Mucosa of rectum (tissue), 2 donors: ENCODE data around the gene AMBN.
"Not testable (repeated sequence)": the region's sequence is repeated elsewhere in the genome, so short reads cannot be mapped to it uniquely, and the experiment has no call there.

Experiments
- H3K27ac ChIP-seq, 2 donors: one replicate each; pipeline ENCODE4 v1.7.0; 2013; ENCODE audit warnings: inconsistent platforms in 2 of 2, low read depth in 2 of 2, low read length in 2 of 2
- H3K27me3 ChIP-seq, 2 donors: one replicate each; pipeline ENCODE4 v1.7.0; 2013; ENCODE audit warnings: low read length in 2 of 2; ENCODE audit not compliant: control insufficient read depth in 2 of 2, insufficient read depth in 2 of 2
- H3K36me3 ChIP-seq, 2 donors: one replicate each; pipeline ENCODE4 v1.7.0; 2013; ENCODE audit warnings: low read length in 2 of 2; ENCODE audit not compliant: control insufficient read depth in 2 of 2, insufficient read depth in 2 of 2
- H3K4me1 ChIP-seq, 2 donors: one replicate each; pipeline ENCODE4 v1.7.0; 2013; ENCODE audit warnings: low read length in 2 of 2, mild to moderate bottlenecking in 1 of 2; ENCODE audit not compliant: control insufficient read depth in 2 of 2, insufficient read depth in 2 of 2
- H3K4me3 ChIP-seq, 2 donors: one replicate each; pipeline ENCODE4 v1.7.0; 2013; ENCODE audit warnings: low read length in 2 of 2
- H3K9ac ChIP-seq, 2 donors: one replicate each; pipeline ENCODE4 v1.7.0; 2013; ENCODE audit warnings: low read length in 2 of 2, low read depth in 1 of 2, mild to moderate bottlenecking in 1 of 2
- H3K9me3 ChIP-seq, 2 donors: one replicate each; pipeline ENCODE4 v1.7.0; 2013; ENCODE audit warnings: low read length in 2 of 2; ENCODE audit not compliant: control insufficient read depth in 2 of 2
- donor health status: healthy.
- donor health status: Normal muscosa, but diverticular disease.

Gene AMBN

DNA sequence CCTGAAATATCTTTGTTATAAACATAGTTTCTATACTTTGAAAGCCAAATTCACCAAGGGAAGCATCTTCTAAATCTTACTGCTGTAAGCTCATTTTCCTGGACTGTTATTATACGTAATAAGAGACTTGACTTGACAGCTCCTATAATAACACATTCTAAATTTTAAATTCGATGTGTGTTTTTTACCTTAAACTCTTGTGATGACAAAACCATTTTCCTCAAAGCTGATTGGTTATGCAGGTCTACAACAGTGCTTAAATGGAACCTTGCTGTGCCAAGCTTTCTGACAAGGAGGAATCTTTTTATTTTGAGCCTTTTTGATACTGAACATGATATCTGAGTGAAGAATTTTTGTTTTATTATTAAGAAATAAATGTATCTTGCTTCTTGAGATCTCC lies 36.4 kb downstream of the AMBN start, which contains the start of gene ENAM:
ENAM (plus strand) TSS at position 301 of the 400 bp plus-strand sequence. CDS start 757 bp downstream, outside the sequence.
- Histone ChIP-seq H3K4me3 (no peak within 1 kb of the TSS), H3K9ac (no peak within 1 kb of the TSS), H3K27me3 (no peaks in the 10 kb centered on the region), H3K4me1 (no peaks in the 10 kb centered on the region), H3K36me3 (no peaks in the 10 kb centered on the region), H3K27ac (no peak within 1 kb of the TSS), H3K9me3 (no peaks in the 10 kb centered on the region)

DNA sequence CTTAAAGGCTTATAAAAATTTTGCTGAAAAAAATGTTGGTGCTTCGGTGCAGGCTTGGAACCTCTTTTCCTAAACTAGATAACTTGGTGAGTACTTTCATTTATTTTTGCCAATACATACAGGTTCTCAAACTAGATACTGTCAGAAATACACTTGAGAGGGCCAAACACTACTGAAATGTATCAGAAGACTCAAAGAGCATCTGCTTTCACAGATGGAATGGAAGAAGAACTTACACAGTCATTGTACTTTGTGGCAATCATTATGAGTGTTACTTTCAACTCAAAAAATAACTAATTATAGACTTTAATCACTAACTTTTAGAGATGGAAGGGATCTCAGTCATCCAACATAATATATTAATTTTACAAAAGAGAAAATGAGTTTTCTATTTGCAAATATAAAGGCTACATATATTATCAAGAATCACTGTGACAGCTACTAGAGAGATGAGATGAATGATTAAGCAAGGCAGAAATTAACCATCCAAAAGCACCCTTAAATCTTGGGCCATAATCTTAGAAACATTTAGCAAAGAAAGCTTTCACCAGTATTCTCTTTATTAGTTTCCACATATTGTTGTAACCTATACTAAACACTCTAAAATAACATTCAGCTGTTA lies 37.5 kb downstream of the AMBN start:
- H3K9me3 ChIP-seq: no peaks in the 10 kb centered on the region
- no peak overlapping the region for H3K4me3 ChIP-seq
- no peak overlapping the region for H3K9ac ChIP-seq
- no peaks in the 10 kb centered on the region for H3K27me3 ChIP-seq
- H3K4me1 ChIP-seq: no peaks in the 10 kb centered on the region
- no peaks in the 10 kb centered on the region for H3K36me3 ChIP-seq
- H3K27ac ChIP-seq: no peak overlapping the region

DNA sequence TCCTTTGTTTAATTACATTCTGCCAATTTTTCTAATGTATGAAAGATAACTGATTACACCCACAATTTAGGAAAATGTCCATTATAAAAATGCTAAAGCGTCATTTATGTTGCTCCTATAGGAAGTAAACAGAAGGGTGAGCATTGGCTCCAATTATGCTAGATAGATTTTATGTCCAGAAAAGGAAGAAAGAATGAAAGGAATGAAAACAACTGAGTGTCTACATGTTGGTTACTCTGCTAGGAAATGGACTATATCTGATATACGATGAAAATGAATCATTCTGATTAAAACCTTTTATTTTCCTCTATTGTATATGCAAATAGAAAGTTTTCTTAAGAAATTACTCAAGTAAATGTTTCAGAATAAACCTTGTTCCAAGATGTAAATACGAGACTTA lies 38.1 kb downstream of the AMBN start:
- no peak overlapping the region for H3K27ac ChIP-seq
- no peaks in the 10 kb centered on the region for H3K27me3 ChIP-seq
- no peaks in the 10 kb centered on the region for H3K4me1 ChIP-seq
- no peaks in the 10 kb centered on the region for H3K9me3 ChIP-seq
- no peak overlapping the region for H3K9ac ChIP-seq
- H3K36me3 ChIP-seq: no peaks in the 10 kb centered on the region
- no peak overlapping the region for H3K4me3 ChIP-seq

DNA sequence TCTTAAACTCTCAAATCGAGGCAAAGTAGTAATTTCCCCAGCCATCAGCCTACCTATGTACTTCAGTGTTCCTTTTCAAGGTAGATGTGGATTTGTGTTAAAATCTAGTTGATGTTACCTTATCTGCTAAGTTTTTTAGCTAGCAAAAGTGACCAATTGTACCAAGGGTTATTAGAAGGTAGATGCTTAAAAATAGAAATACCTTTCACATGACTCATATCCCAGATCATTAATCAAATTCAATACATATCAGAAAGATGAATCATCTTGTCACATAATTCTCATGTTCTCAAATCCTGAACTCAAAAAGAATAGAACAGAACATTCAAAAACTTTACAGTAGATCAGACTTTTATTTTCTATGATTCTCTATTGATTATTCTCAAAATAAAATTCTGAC lies 40.0 kb downstream of the AMBN start:
- Histone ChIP-seq H3K9ac (no peak overlapping the region), H3K27ac (no peak overlapping the region), H3K36me3 (no peaks in the 10 kb centered on the region), H3K27me3 (no peaks in the 10 kb centered on the region), H3K9me3 (no peaks in the 10 kb centered on the region), H3K4me3 (no peak overlapping the region), H3K4me1 (no peaks in the 10 kb centered on the region)

DNA sequence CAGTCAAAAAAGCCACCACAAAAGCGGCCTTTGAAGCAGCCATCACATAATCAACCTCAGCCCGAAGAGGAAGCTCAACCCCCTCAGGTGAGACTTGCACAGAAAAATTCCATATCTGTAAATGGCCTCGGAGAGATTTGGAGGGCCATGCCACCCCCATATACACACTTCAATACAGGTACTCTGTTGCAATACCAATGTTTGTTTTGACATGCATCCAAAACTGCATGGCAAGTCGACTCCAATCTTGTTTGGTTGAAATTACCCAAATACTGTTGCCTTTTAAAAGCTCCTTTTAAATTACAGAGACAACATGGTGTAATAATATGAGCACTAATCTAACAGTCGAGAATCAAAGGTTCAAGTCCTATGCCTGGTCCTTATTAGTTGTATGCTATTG lies 42.4 kb downstream of the AMBN start:
- no peaks in the 10 kb centered on the region for H3K9me3 ChIP-seq
- no peaks in the 10 kb centered on the region for H3K27me3 ChIP-seq
- no peak overlapping the region for H3K27ac ChIP-seq
- no peak overlapping the region for H3K4me3 ChIP-seq
- H3K9ac ChIP-seq: no peak overlapping the region
- no peaks in the 10 kb centered on the region for H3K36me3 ChIP-seq
- H3K4me1 ChIP-seq: no peaks in the 10 kb centered on the region

DNA sequence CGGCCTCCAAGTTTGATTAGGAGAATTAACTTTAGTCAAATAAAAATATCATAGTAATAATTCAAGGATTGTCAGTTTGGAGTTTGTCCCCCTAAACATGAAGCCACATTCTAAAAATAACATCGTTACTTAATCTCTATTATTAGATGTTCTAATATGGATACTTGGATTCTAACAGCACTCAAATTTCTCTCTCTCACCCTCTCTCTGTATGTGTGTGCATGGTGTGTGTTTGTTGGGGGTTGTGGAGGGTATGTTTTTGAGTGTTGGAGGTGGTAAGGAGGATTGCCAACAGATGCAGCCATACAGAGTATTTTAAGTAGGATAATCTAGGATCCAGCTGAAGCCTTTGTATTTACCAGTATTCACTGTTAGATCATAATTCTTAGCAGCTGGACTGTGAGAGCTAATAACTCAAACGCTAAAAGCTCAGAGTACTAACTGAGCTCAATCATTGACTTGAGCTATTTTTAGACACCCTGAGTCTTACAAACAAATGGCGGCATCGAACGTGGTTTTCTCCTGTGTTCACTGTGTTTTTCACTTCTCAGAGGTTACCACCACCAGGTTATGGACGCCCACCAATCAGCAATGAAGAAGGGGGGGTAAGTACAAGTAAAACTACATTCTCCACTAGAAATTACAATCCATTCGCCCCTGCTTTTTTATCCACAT lies 45.3 kb downstream of the AMBN start:
- Histone ChIP-seq H3K27ac (no peak overlapping the region), H3K36me3 (no peaks in the 10 kb centered on the region), H3K9me3 (no peaks in the 10 kb centered on the region), H3K27me3 (no peaks in the 10 kb centered on the region), H3K9ac (no peak overlapping the region), H3K4me1 (no peaks in the 10 kb centered on the region), H3K4me3 (no peak overlapping the region)

DNA sequence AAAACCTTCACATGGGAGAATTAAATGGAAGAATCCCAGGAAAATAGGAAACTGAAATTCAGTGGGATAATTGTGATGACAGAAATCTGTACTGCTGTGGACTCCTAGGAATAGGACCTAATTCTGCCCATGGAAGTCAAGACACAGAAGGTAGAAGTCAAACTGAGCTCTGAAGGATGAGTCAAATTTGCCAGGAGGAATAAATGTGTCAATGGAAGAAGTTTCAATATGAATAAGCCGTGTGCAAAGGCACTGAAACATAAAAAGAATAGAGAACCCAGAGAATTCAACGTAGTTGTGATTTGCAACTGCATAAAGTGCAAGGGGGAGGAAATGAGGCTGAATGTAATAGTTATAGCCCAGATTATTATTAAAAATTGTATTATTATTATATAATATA lies 48.1 kb downstream of the AMBN start:
- no peaks in the 10 kb centered on the region for H3K36me3 ChIP-seq
- H3K4me1 ChIP-seq: no peaks in the 10 kb centered on the region
- H3K9me3 ChIP-seq: no peaks in the 10 kb centered on the region
- no peaks in the 10 kb centered on the region for H3K27me3 ChIP-seq
- no peak overlapping the region for H3K27ac ChIP-seq
- no peak overlapping the region for H3K9ac ChIP-seq
- no peak overlapping the region for H3K4me3 ChIP-seq

DNA sequence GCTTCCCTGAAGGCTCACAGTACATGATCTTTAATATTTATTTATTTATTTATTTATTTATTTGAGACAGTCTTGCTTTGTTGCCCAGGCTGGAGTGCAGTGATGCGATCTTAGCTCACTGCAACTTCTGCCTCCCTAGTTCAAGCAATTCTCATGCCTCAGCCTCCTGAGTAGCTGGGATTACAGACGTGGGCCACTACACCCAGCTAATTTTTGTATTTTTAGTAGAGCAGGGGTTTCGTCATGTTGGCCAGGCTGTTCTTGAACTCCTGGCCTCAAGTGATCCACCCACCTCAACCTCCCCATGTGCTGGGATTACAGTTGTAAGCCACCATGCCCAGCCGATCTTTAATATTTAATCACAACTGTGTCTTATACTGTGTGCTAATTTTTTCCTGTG lies 58.7 kb downstream of the AMBN start:
- H3K27ac ChIP-seq, H3K9me3 ChIP-seq, H3K4me3 ChIP-seq, H3K4me1 ChIP-seq, H3K27me3 ChIP-seq, H3K36me3 ChIP-seq, H3K9ac ChIP-seq: not testable (repeated sequence)

DNA sequence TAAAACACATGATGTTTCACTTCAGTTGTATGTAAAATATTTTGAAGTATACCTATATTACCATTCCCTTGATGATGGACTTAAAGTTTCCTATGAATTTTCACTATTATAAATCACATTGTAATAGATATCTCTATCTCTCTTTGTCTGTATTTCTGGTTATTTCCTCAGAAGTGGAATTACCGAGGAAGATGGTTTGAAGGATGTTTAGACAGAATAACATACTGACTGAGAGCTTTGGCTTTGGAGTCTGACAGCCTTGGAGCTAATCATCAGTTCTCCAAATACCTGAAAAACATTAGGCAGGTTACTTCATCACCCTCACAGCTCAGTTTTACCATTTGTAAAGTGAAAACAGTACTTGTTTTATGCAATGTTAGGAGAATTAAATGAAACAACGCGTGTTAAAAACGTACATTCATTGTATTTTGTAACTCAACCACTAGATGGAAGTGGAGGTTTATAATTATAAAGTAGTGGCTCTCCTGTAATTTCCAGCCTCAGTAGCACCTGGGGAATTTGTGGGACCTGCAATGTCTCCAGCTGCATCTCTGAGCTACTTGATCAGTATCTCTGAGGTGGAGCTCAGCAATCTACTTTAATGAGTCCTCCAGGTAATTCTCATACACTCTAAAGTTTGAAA lies 59.9 kb downstream of the AMBN start:
- H3K36me3 ChIP-seq: no peaks in the 10 kb centered on the region
- no peak overlapping the region for H3K9ac ChIP-seq
- no peak overlapping the region for H3K27ac ChIP-seq
- peaks cover 0 to 2% of the 10 kb centered on the region in 2 donors for H3K4me1 ChIP-seq
- H3K4me3 ChIP-seq: peak overlapping the region in 1 of 2 donors; percentile 14
- no peaks in the 10 kb centered on the region for H3K9me3 ChIP-seq
- H3K27me3 ChIP-seq: no peaks in the 10 kb centered on the region

DNA sequence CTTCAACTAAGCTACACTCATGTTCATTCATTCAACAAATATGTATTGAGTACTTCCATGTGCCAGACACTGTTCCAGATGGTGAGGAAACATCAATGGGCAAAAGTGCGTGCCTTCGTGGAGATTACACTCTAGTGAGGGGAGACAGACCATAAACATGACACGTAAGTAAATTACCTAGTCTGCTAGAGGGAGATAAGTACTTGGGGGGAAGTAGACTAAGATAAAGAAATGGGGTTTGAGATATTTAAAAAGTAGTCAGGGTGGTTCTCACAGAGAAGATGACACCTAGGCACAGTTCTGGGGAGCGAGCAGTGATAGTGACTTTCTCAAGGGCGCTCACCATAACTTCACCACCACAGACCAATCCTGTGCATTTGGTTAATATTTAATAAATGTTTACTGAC lies 62.6 kb downstream of the AMBN start:
- peaks cover 0 to 2% of the 10 kb centered on the region in 2 donors for H3K4me1 ChIP-seq
- no peaks in the 10 kb centered on the region for H3K36me3 ChIP-seq
- no peaks in the 10 kb centered on the region for H3K9me3 ChIP-seq
- no peaks in the 10 kb centered on the region for H3K27me3 ChIP-seq
- H3K9ac ChIP-seq: no peak overlapping the region
- no peak overlapping the region for H3K27ac ChIP-seq
- no peak overlapping the region for H3K4me3 ChIP-seq
